ENCODE measurements around the gene INHBC.

DNA sequence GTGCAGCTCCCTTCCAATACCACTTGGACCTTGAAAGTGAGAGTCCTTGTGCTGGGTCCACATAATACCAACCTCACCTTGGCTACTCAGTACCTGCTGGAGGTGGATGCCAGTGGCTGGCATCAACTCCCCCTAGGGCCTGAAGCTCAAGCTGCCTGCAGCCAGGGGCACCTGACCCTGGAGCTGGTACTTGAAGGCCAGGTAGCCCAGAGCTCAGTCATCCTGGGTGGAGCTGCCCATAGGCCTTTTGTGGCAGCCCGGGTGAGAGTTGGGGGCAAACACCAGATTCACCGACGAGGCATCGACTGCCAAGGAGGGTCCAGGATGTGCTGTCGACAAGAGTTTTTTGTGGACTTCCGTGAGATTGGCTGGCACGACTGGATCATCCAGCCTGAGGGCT lies 14.8 kb downstream of the INHBC start:
- no peak for TF ChIP-seq CTCF (IDR thresholded peaks at IDR 0.05; ENCODE audit: insufficient read depth, low read length)
- no peak for TF ChIP-seq POLR2AphosphoS5 (IDR thresholded peaks at IDR 0.05; ENCODE audit: low read depth)

All from HL-60 (cell line).